Upper lobe of right lung (tissue), 1 donor: ENCODE measurements around the gene CPVL. TPM values are rescaled to one million over a fixed set of nuclear protein-coding genes. Genes with fewer than 3 reads are reported as not detected.

Experiments
- ATAC-seq: fragments of 200-7000 bp; cut with Tn5 transposase; one replicate; pipeline ENCODE4 v1.9.1; 2020; ENCODE audit warnings: mild to moderate bottlenecking, moderate library complexity
- DNase-seq: peaks from one replicate; pipeline ENCODE4 v3.0.0-alpha.2; 2020
- H3K27ac ChIP-seq: fragments of 200-600 bp; one replicate; pipeline ENCODE4 v1.8.0; 2022
- H3K27me3 ChIP-seq: fragments of 200-600 bp; one replicate; pipeline ENCODE4 v1.8.0; 2022; ENCODE audit warnings: mild to moderate bottlenecking
- H3K36me3 ChIP-seq: fragments of 200-600 bp; one replicate; pipeline ENCODE4 v1.8.0; 2022
- H3K4me1 ChIP-seq: fragments of 200-600 bp; one replicate; pipeline ENCODE4 v1.8.0; 2022
- H3K4me3 ChIP-seq: fragments of 200-600 bp; one replicate; pipeline ENCODE4 v1.8.0; 2022; ENCODE audit warnings: mild to moderate bottlenecking
- H3K9me3 ChIP-seq: fragments of 200-600 bp; one replicate; pipeline ENCODE4 v1.8.0; 2022
- intact Hi-C: fragments of 100-400 bp; cut with DNase I; formaldehyde crosslinking; loops from one replicate; pipeline ENCODE4 v1.11.0; 2022
- total RNA-seq: library from RNA; stranded (reverse); fragmentation: NEBNext Ultra II Directional; extraction: Animal tissue kit (Norgen Biotek cat#: 25700); gene quantifications from one replicate; pipeline ENCODE4 v1.2.1, GENCODE V29; 2021
- TF ChIP-seq, protein P1 (sequence below): fragments of 200-600 bp; IDR thresholded peaks from one replicate; pipeline ENCODE4 v1.8.0; 2022; ENCODE audit warnings: antibody characterized with exemption
- donor health status: DM: no; HTN: yes; CAD: no; lungs with severe emphysema.

The CPVL gene
- total RNA-seq, 1 donor from 2014 or later = 31.9 TPM

DNA sequence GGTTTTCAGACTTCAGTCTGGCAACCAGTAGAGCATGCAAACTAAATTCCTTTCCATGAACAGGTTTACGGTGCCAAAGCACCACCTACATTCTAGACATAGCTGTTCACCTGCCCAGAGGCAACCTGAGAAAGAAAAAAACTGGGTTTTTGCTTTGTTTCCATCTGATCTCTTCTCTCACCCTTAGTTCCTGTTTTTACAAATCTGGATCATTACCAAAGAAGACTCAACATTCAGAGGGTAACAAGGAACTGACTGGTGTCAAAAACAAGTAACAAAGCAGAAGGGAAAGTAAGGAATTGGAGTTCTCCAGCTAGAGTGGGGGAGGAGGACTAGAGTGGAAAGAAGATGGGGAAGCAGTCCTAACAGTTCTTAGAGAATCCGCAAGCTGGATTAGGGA, 36.4 kb downstream of the CPVL start:
- Histone ChIP-seq H3K27ac (no peak overlapping the region), H3K27me3 (peaks cover 4% of the 10 kb centered on the region), H3K4me3 (no peak overlapping the region), H3K9me3 (no peaks in the 10 kb centered on the region), H3K36me3 (no peaks in the 10 kb centered on the region), H3K4me1 (peaks cover 10% of the 10 kb centered on the region)
- peak; percentile 70 for ATAC-seq
- intact Hi-C loops = loop anchor here (10.0 kb wide), 1 partner anchor 155 kb away; the partner anchor contains the start of gene TRIL
- TF ChIP-seq, protein P1, sequence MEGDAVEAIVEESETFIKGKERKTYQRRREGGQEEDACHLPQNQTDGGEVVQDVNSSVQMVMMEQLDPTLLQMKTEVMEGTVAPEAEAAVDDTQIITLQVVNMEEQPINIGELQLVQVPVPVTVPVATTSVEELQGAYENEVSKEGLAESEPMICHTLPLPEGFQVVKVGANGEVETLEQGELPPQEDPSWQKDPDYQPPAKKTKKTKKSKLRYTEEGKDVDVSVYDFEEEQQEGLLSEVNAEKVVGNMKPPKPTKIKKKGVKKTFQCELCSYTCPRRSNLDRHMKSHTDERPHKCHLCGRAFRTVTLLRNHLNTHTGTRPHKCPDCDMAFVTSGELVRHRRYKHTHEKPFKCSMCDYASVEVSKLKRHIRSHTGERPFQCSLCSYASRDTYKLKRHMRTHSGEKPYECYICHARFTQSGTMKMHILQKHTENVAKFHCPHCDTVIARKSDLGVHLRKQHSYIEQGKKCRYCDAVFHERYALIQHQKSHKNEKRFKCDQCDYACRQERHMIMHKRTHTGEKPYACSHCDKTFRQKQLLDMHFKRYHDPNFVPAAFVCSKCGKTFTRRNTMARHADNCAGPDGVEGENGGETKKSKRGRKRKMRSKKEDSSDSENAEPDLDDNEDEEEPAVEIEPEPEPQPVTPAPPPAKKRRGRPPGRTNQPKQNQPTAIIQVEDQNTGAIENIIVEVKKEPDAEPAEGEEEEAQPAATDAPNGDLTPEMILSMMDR = no peak
- DNase-seq = no peak

DNA sequence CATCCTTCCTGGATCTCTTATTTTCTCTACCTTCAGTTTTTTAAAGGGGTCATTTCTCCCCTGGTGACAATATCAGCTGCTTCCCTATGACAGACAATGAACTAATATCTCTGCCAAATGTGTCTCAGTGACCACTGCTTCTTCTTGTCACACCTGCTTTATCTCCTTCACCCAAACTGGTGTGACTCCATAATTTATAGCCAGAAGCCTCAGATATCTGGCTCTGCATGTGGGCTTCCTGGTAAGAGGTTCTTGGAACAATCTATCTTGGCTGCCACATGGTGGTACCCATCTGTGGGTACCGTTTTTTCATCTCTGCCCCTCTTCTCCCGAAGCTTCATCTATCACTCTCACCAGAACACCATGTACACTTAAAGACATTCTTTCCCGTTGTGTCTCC, 37.0 kb downstream of the CPVL start:
- Histone ChIP-seq H3K9me3 (no peaks in the 10 kb centered on the region), H3K27me3 (peaks cover 4% of the 10 kb centered on the region), H3K4me3 (no peak overlapping the region), H3K36me3 (no peaks in the 10 kb centered on the region), H3K27ac (no peak overlapping the region), H3K4me1 (peaks cover 7% of the 10 kb centered on the region)
- DNase-seq (no peak), ATAC-seq (no peak)
- TF ChIP-seq, protein P1 = no peak
- intact Hi-C loops = loop anchor here (10.0 kb wide), 1 partner anchor 155 kb away; the partner anchor contains the start of gene TRIL

DNA sequence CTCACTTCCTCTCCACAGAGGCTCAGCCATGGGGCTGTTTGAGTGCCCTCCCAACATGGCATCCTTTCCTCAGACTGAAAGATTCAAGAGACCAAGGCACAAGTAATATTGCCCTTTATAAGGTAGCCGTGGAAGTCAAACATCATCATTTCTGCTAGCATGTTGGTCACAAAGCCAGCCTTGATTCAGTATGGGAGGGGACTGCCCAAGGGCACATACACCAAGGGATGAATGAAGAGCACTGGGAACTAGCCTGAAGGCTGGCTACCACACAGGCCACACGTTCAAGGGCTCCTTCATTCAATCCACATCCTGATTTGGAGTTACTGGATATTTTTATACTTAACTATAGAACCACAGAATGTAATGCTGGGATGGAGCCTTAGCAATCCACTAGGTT, 39.3 kb downstream of the CPVL start:
- peaks cover 4% of the 10 kb centered on the region for H3K4me1 ChIP-seq
- H3K36me3 ChIP-seq = no peaks in the 10 kb centered on the region
- ATAC-seq (no peak), DNase-seq (no peak)
- H3K9me3 ChIP-seq = no peaks in the 10 kb centered on the region
- H3K27me3 ChIP-seq = peaks cover 4% of the 10 kb centered on the region
- intact Hi-C loops = loop anchor here (10.0 kb wide), 1 partner anchor 152 kb away; the partner anchor contains the start of gene TRIL
- no peak overlapping the region for H3K4me3 ChIP-seq
- TF ChIP-seq, protein P1 = no peak
- H3K27ac ChIP-seq = no peak overlapping the region

DNA sequence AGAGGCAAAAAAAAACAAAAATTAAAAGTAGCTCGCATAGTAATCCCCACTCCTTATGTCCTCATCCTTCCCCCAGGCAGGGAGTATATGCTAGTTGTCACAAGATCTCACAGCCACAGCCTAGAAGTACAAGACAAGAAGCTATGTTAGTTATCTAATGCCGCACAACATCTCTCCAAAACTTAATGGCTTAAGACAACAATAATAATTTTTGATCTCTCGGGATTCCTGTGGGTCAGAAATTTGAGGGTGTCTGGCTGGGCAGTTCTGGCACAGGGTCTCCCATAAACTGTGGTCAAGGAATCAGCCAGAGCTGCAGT, 39.7 kb downstream of the CPVL start:
- intact Hi-C loops = loop anchor here (10.0 kb wide), 1 partner anchor 152 kb away; the partner anchor contains the start of gene TRIL
- ATAC-seq = no peak

DNA sequence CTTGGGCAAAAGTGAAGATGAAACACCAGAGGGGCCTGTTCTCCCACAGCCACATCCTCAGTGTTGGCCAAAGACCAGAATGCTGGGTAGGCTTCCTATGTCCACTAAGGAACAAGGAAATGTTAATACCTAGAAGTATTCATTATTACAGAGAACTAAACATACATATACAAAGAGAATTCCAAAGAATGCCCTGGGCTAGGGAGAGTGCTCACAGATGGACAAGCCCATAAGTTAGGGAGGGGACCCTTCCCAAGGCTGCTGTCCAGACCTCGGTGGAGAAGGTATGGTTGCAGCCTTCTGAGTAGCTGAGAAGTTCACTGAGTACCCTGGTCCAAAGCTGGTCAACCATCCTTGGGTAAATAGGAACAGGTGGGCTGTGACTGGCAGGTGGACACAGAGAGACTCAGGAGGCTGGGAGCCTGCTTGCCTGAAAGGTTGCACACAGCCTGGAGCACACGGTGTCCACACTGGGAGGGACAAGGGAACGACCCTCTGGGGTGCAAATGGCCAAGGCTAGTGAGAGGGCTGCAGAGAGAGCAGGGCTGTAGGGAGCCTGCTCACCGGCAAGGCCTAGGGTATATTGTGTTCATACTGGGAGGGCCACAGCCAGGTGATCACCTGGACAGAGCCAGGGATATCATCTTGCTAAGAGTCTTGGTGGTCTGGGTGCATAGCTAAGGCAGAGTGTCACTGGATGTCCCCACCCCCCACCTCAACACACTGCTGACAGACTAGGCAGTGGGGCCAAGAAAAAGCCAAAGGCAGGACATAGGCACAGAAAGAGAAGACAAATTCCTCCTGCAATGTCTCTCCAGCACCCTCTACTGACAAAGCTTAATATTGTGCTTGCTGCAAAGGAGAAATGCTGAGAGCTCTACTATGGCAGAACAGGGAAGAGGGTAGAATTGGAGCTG, 40.3 kb downstream of the CPVL start:
- ATAC-seq = peak; percentile 88
- Histone ChIP-seq H3K9me3 (no peaks in the 10 kb centered on the region), H3K36me3 (no peaks in the 10 kb centered on the region), H3K4me3 (no peak overlapping the region), H3K4me1 (peaks cover 11% of the 10 kb centered on the region), H3K27ac (no peak overlapping the region), H3K27me3 (peaks cover 4% of the 10 kb centered on the region)
- no peak for DNase-seq
- TF ChIP-seq, protein P1 = peak; percentile 77
- intact Hi-C loops = loop anchor here (10.0 kb wide), 1 partner anchor 151 kb away; the partner anchor contains the start of gene TRIL

More for the DNA sequence above, 39.7 kb downstream of the CPVL start:
- Histone ChIP-seq H3K36me3 (no peaks in the 10 kb centered on the region), H3K4me3 (no peak overlapping the region), H3K27ac (no peak overlapping the region), H3K4me1 (peaks cover 5% of the 10 kb centered on the region), H3K9me3 (no peaks in the 10 kb centered on the region), H3K27me3 (peaks cover 4% of the 10 kb centered on the region)
- TF ChIP-seq, protein P1 = no peak
- DNase-seq = no peak
